ENCODE data around the gene CNTN5.

DNA sequence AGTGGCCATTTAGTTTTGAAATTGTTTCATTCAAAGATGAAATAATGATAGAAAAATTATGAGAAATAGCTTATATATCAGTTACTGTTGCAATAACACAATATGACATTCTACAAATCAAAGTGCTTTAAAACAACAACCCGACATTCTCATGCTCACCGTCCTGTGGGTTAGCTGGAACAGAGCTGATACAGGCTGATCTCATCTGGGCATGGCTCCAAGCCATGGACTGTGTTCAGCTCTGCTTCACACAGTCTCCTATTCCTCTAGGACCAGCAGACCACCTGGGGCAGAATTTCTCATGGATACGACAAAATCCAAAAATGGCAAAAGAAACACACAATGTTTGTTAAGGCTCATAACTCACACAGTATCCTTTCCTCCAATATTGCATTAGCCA, 178.6 kb downstream of the CNTN5 start:
- TF ChIP-seq, protein P1, sequence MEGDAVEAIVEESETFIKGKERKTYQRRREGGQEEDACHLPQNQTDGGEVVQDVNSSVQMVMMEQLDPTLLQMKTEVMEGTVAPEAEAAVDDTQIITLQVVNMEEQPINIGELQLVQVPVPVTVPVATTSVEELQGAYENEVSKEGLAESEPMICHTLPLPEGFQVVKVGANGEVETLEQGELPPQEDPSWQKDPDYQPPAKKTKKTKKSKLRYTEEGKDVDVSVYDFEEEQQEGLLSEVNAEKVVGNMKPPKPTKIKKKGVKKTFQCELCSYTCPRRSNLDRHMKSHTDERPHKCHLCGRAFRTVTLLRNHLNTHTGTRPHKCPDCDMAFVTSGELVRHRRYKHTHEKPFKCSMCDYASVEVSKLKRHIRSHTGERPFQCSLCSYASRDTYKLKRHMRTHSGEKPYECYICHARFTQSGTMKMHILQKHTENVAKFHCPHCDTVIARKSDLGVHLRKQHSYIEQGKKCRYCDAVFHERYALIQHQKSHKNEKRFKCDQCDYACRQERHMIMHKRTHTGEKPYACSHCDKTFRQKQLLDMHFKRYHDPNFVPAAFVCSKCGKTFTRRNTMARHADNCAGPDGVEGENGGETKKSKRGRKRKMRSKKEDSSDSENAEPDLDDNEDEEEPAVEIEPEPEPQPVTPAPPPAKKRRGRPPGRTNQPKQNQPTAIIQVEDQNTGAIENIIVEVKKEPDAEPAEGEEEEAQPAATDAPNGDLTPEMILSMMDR (IDR thresholded peaks at IDR 0.05) = no peak
- no peak for TF ChIP-seq POLR2AphosphoS5 (IDR thresholded peaks at IDR 0.05)

All from upper lobe of left lung (tissue), 4 donors.